Measurements from ENCODE around the gene SUMF1. TPM values are rescaled to one million over a fixed set of nuclear protein-coding genes. Genes with fewer than 3 reads are reported as not detected.

The SUMF1 gene
- total and polyA plus RNA-seq, 4 donors: 11.6 to 50.0 (median 31.5) TPM

- no peak overlapping the region for H3K9ac ChIP-seq (ENCODE audit: insufficient read depth in 1 of 2, low read length in 2 of 2)
- no peak for ATAC-seq (ENCODE audit: insufficient read depth, low FRiP score)
These were observed 130.1 kb downstream of the SUMF1 start for GRCh38 chr3:4336850-4337546.

GRCh38 chr3:4335840-4336562 lies 131.1 kb downstream of the SUMF1 start:
- no peaks in the 10 kb centered on the region for H3K36me3 ChIP-seq (ENCODE audit: control insufficient read depth in 4 of 4, insufficient read depth in 4 of 4, low read length in 4 of 4)
- H3K27me3 ChIP-seq (ENCODE audit: control insufficient read depth in 3 of 3, insufficient read depth in 3 of 3, low read length in 2 of 3): no peaks in the 10 kb centered on the region
- H3K4me1 ChIP-seq (ENCODE audit: control insufficient read depth in 5 of 5, insufficient read depth in 5 of 5, low read length in 5 of 5): peaks cover 0 to 14% (median 4%) of the 10 kb centered on the region in 5 donors
- no peak overlapping the region for H3K4me3 ChIP-seq
- no peak for ATAC-seq (ENCODE audit: insufficient read depth, low FRiP score)
- no peak for TF ChIP-seq CTCF (IDR thresholded peaks at IDR 0.05; ENCODE audit: control extremely low read depth, extremely low read depth)
- WGBS, 2 donors: 65 to 69% methylated on average over 5 of the region's 5 CpGs
- H3K27ac ChIP-seq (ENCODE audit: low read depth in 1 of 2, low read length in 1 of 2): no peak overlapping the region
- no peak overlapping the region for H3K9ac ChIP-seq (ENCODE audit: insufficient read depth in 1 of 2, low read length in 2 of 2)
- no peak for DNase-seq
- no peaks in the 10 kb centered on the region for H3K9me3 ChIP-seq (ENCODE audit: control insufficient read depth in 4 of 4, insufficient read depth in 3 of 4, low read length in 3 of 4)

More at GRCh38 chr3:4336850-4337546, 130.1 kb downstream of the SUMF1 start:
- H3K36me3 ChIP-seq (ENCODE audit: control insufficient read depth in 4 of 4, insufficient read depth in 4 of 4, low read length in 4 of 4): no peaks in the 10 kb centered on the region
- peaks cover 0 to 16% (median 4%) of the 10 kb centered on the region in 5 donors for H3K4me1 ChIP-seq (ENCODE audit: control insufficient read depth in 5 of 5, insufficient read depth in 5 of 5, low read length in 5 of 5)
- WGBS, 2 donors: 60 to 83% methylated on average over 3 of the region's 3 CpGs
- no peaks in the 10 kb centered on the region for H3K9me3 ChIP-seq (ENCODE audit: control insufficient read depth in 4 of 4, insufficient read depth in 3 of 4, low read length in 3 of 4)
- peak in 2 of 3 donors; percentile 55 to 62 for DNase-seq
- H3K27me3 ChIP-seq (ENCODE audit: control insufficient read depth in 3 of 3, insufficient read depth in 3 of 3, low read length in 2 of 3): no peaks in the 10 kb centered on the region
- H3K4me3 ChIP-seq: no peak overlapping the region
- no peak for TF ChIP-seq CTCF (IDR thresholded peaks at IDR 0.05; ENCODE audit: control extremely low read depth, extremely low read depth)
- peak overlapping the region in 1 of 2 donors; percentile 45 for H3K27ac ChIP-seq (ENCODE audit: low read depth in 1 of 2, low read length in 1 of 2)

DNA sequence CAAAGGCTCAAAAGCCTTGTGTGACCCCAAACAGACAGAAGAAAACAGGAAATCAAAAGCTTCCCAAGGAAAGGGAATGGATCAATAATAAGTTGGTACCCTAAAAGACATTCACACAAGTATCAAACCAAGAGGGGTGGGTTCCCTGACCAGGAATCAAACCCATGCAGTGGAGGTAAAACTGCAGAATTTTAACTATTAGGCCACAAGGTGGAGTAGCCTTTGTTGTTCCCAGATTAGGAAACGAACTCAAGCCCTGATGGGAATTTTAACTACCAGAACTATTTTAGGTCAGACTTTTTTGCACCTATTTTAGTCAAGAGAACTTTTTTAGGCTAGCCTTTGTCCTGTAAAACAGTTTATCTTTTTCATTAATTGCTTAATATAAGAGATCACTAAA lies 132.5 kb downstream of the SUMF1 start:
- 56 to 63% methylated on average over 1 of the region's 1 CpG for WGBS, 2 donors
- ATAC-seq (ENCODE audit: insufficient read depth, low FRiP score) (no peak), DNase-seq (no peak)
- Histone ChIP-seq H3K4me3 (no peak overlapping the region), H3K9me3 (ENCODE audit: control insufficient read depth in 4 of 4, insufficient read depth in 3 of 4, low read length in 3 of 4) (peaks cover 0 to 2% (median 0%) of the 10 kb centered on the region in 4 donors), H3K9ac (ENCODE audit: insufficient read depth in 1 of 2, low read length in 2 of 2) (no peak overlapping the region), H3K27me3 (ENCODE audit: control insufficient read depth in 3 of 3, insufficient read depth in 3 of 3, low read length in 2 of 3) (no peaks in the 10 kb centered on the region), H3K27ac (ENCODE audit: low read depth in 1 of 2, low read length in 1 of 2) (no peak overlapping the region), H3K36me3 (ENCODE audit: control insufficient read depth in 4 of 4, insufficient read depth in 4 of 4, low read length in 4 of 4) (no peaks in the 10 kb centered on the region), H3K4me1 (ENCODE audit: control insufficient read depth in 5 of 5, insufficient read depth in 5 of 5, low read length in 5 of 5) (peaks cover 0 to 11% (median 4%) of the 10 kb centered on the region in 5 donors)
- TF ChIP-seq CTCF (IDR thresholded peaks at IDR 0.05; ENCODE audit: control extremely low read depth, extremely low read depth): no peak

Data from lung (tissue), 12 donors.